IPS-NIHi7 (cell line): Measurements from ENCODE around the gene TEX14.
A peak's percentile ranks its signal among the peaks of the same experiment; 100 is the strongest.
"Not testable (repeated sequence)": the region's sequence is repeated elsewhere in the genome, so short reads cannot be mapped to it uniquely, and the experiment has no call there.

ENCODE experiments used
- DNase-seq: peaks from one replicate; pipeline ENCODE4 v3.0.0; 2012; ENCODE audit warnings: mixed read lengths; ENCODE audit errors: extremely low spot score

Gene TEX14

GRCh38 chr17:58601976-58602375, 89.9 kb downstream of the TEX14 start:
- DNase-seq = no peak

GRCh38 chr17:58597371-58597770, 94.5 kb downstream of the TEX14 start:
- DNase-seq = no peak

GRCh38 chr17:58595194-58595792, 96.6 kb downstream of the TEX14 start:
- no peak for DNase-seq

GRCh38 chr17:58593123-58593522, 98.7 kb downstream of the TEX14 start:
- DNase-seq = no peak

GRCh38 chr17:58591455-58591854, 100.4 kb downstream of the TEX14 start:
- no peak for DNase-seq

- no peak for DNase-seq
These were observed 101.5 kb downstream of the TEX14 start for GRCh38 chr17:58590377-58590776.

- peak; percentile 91 for DNase-seq
These were observed 104.1 kb downstream of the TEX14 start for GRCh38 chr17:58587713-58588117.

GRCh38 chr17:58586009-58586644, 105.7 kb downstream of the TEX14 start:
- DNase-seq = no peak

GRCh38 chr17:58585554-58585953, 106.3 kb downstream of the TEX14 start:
- no peak for DNase-seq

GRCh38 chr17:58583486-58583885, 108.4 kb downstream of the TEX14 start:
- no peak for DNase-seq

- DNase-seq = not testable (repeated sequence)
These were observed 109.1 kb downstream of the TEX14 start for GRCh38 chr17:58582718-58583117.

GRCh38 chr17:58580671-58581070, 111.2 kb downstream of the TEX14 start:
- DNase-seq = no peak

GRCh38 chr17:58577696-58578095, 114.1 kb downstream of the TEX14 start:
- peak; percentile 63 for DNase-seq

- no peak for DNase-seq
These were observed 115.0 kb downstream of the TEX14 start for GRCh38 chr17:58576679-58577367.

GRCh38 chr17:58575511-58575910, 116.3 kb downstream of the TEX14 start:
- DNase-seq = no peak

GRCh38 chr17:58574025-58574424, 117.8 kb downstream of the TEX14 start:
- no peak for DNase-seq

GRCh38 chr17:58572846-58573245, 119.0 kb downstream of the TEX14 start:
- no peak for DNase-seq

- no peak for DNase-seq
These were observed 121.1 kb downstream of the TEX14 start for GRCh38 chr17:58570758-58571157.

GRCh38 chr17:58569196-58569595, 122.6 kb downstream of the TEX14 start:
- no peak for DNase-seq

- DNase-seq = no peak
These were observed 123.6 kb downstream of the TEX14 start for GRCh38 chr17:58568044-58568799.

GRCh38 chr17:58565389-58566311, 126.2 kb downstream of the TEX14 start:
- DNase-seq = no peak
